H9 (cell line): Measurements from ENCODE around the gene PATE1. TPM values are rescaled to one million over a fixed set of nuclear protein-coding genes. Genes with fewer than 3 reads are reported as not detected.

Source experiments
- DNase-seq: peaks from one replicate; pipeline ENCODE4 v3.0.0-alpha.2; 2017
- H2AFZ ChIP-seq: one replicate; pipeline ENCODE4 v1.6.1; 2013; ENCODE audit warnings: mild to moderate bottlenecking, low read length, control low read depth, moderate library complexity
- H2AK5ac ChIP-seq: 2 replicates; pipeline ENCODE4 v1.6.1; 2013; ENCODE audit warnings: low read length, control low read depth, mixed read lengths; ENCODE audit not compliant: insufficient read length
- H2BK120ac ChIP-seq: one replicate; pipeline ENCODE4 v1.6.1; 2013; ENCODE audit warnings: low read depth, mild to moderate bottlenecking, low read length, control low read depth, inconsistent platforms; ENCODE audit not compliant: poor library complexity, severe bottlenecking
- H2BK12ac ChIP-seq: 2 replicates; pipeline ENCODE4 v1.6.1; 2013; ENCODE audit warnings: low read length, control low read depth, mixed read lengths, low read depth; ENCODE audit not compliant: insufficient read length
- H2BK15ac ChIP-seq: 2 replicates; pipeline ENCODE4 v1.6.1; 2013; ENCODE audit warnings: low read depth, low read length, control low read depth
- H2BK20ac ChIP-seq: one replicate; pipeline ENCODE4 v1.6.1; 2013; ENCODE audit warnings: low read depth, mild to moderate bottlenecking, low read length, control low read depth, inconsistent platforms; ENCODE audit not compliant: poor library complexity, severe bottlenecking
- H2BK5ac ChIP-seq: 2 replicates; pipeline ENCODE4 v1.6.1; 2013; ENCODE audit warnings: low read length, control low read depth, mixed read lengths; ENCODE audit not compliant: insufficient read length
- H3K14ac ChIP-seq: 2 replicates; pipeline ENCODE4 v1.6.1; 2013; ENCODE audit warnings: low read length, control low read depth; ENCODE audit not compliant: insufficient read depth
- H3K18ac ChIP-seq: 2 replicates; pipeline ENCODE4 v1.6.1; 2013; ENCODE audit warnings: low read depth, mild to moderate bottlenecking, mixed read lengths, low read length, control low read depth; ENCODE audit not compliant: insufficient read length
- H3K23ac ChIP-seq: 2 replicates; pipeline ENCODE4 v1.6.1; 2013; ENCODE audit warnings: low read length, control low read depth, mixed read lengths, low read depth; ENCODE audit not compliant: insufficient read length
- H3K23me2 ChIP-seq: 2 replicates; pipeline ENCODE4 v1.6.1; 2013; ENCODE audit warnings: low read depth, mild to moderate bottlenecking, mixed read lengths, low read length, control low read depth; ENCODE audit not compliant: insufficient read length, poor library complexity, severe bottlenecking
- H3K27ac ChIP-seq: 2 replicates; pipeline ENCODE4 v1.5.1; 2013; ENCODE audit warnings: low read length, control low read depth, mixed read lengths, low read depth; ENCODE audit not compliant: insufficient read length
- H3K27me3 ChIP-seq: 2 replicates; pipeline ENCODE4 v1.6.1; 2013; ENCODE audit warnings: low read length, control low read depth, inconsistent platforms; ENCODE audit not compliant: insufficient read depth
- H3K4ac ChIP-seq: 2 replicates; pipeline ENCODE4 v1.6.1; 2013; ENCODE audit warnings: low read depth, mild to moderate bottlenecking, control low read depth, inconsistent platforms, low read length, moderate library complexity
- H3K4me1 ChIP-seq: 2 replicates; pipeline ENCODE4 v1.6.1; 2013; ENCODE audit warnings: low read length, control low read depth, inconsistent platforms; ENCODE audit not compliant: insufficient read depth
- H3K4me2 ChIP-seq: 2 replicates; pipeline ENCODE4 v1.6.1; 2013; ENCODE audit warnings: low read length, control low read depth, mixed read lengths; ENCODE audit not compliant: insufficient read length, insufficient read depth
- H3K56ac ChIP-seq: 2 replicates; pipeline ENCODE4 v1.6.1; 2013; ENCODE audit warnings: low read depth, mild to moderate bottlenecking, mixed read lengths, low read length, control low read depth; ENCODE audit not compliant: insufficient read length
- H3K79me1 ChIP-seq: 2 replicates; pipeline ENCODE4 v1.6.1; 2013; ENCODE audit warnings: low read depth, mild to moderate bottlenecking, moderate library complexity, low read length, control low read depth, inconsistent platforms; ENCODE audit not compliant: insufficient read depth, poor library complexity, severe bottlenecking
- H3K79me2 ChIP-seq: 2 replicates; pipeline ENCODE4 v1.6.1; 2013; ENCODE audit warnings: low read length, control low read depth, inconsistent platforms; ENCODE audit not compliant: insufficient read depth
- H3K9ac ChIP-seq: 2 replicates; pipeline ENCODE4 v1.6.1; 2013; ENCODE audit warnings: low read length, control low read depth, mixed read lengths; ENCODE audit not compliant: insufficient read length; ENCODE audit errors: extremely low read depth
- H3K9me3 ChIP-seq: one replicate; pipeline ENCODE4 v1.6.1; 2013; ENCODE audit warnings: low read depth, low read length, inconsistent platforms; ENCODE audit not compliant: control insufficient read depth
- H3T11ph ChIP-seq: one replicate; pipeline ENCODE4 v1.6.1; 2013; ENCODE audit warnings: mild to moderate bottlenecking, low read length, control low read depth, inconsistent platforms
- H4K20me1 ChIP-seq: one replicate; pipeline ENCODE4 v1.6.1; 2013; ENCODE audit not compliant: control insufficient read depth, insufficient read length, insufficient read depth
- H4K5ac ChIP-seq: 2 replicates; pipeline ENCODE4 v1.6.1; 2013; ENCODE audit warnings: low read depth, mild to moderate bottlenecking, mixed read lengths, low read length, control low read depth; ENCODE audit not compliant: insufficient read length
- H4K8ac ChIP-seq: replicated peaks from 2 replicates; pipeline ENCODE4 v1.6.1; 2013; ENCODE audit warnings: low read length, control low read depth, mixed read lengths, low read depth; ENCODE audit not compliant: insufficient read length
- H4K91ac ChIP-seq: 2 replicates; pipeline ENCODE4 v1.6.1; 2013; ENCODE audit warnings: low read depth, mild to moderate bottlenecking, moderate library complexity, mixed read lengths, low read length, control low read depth; ENCODE audit not compliant: insufficient read length
- H3K27ac Mint-ChIP-seq, 3 experiments: 2 replicates in 2 of 3; 3 replicates in 1 of 3; pipeline ENCODE4 v1.8.0; 2020 to 2021; ENCODE audit warnings: mixed read lengths in 3 of 3, mild to moderate bottlenecking in 1 of 3, moderate library complexity in 1 of 3
- H3K27me3 Mint-ChIP-seq: 2 replicates; pipeline ENCODE4 v1.8.0; 2021; ENCODE audit warnings: low read depth, mild to moderate bottlenecking, moderate library complexity, mixed read lengths
- H3K36me3 Mint-ChIP-seq, 3 experiments: 2 replicates in 2 of 3; 3 replicates in 1 of 3; pipeline ENCODE4 v1.8.0; 2020 to 2021; ENCODE audit warnings: low read depth in 3 of 3, mixed read lengths in 3 of 3; ENCODE audit not compliant: insufficient read depth in 1 of 3
- H3K4me1 Mint-ChIP-seq, 2 experiments: 2 replicates each; pipeline ENCODE4 v1.8.0; 2020; ENCODE audit warnings: mixed read lengths in 2 of 2
- H3K4me3 Mint-ChIP-seq, 2 experiments: 2 replicates in 1 of 2; 3 replicates in 1 of 2; pipeline ENCODE4 v1.8.0; 2020 to 2021; ENCODE audit warnings: mild to moderate bottlenecking in 2 of 2, mixed read lengths in 2 of 2, moderate library complexity in 1 of 2
- H3K9me3 Mint-ChIP-seq, 2 experiments: 2 replicates in 1 of 2; 3 replicates in 1 of 2; pipeline ENCODE4 v1.8.0; 2020; ENCODE audit warnings: mild to moderate bottlenecking in 2 of 2, mixed read lengths in 2 of 2, moderate library complexity in 1 of 2
- CTCF ChIP-seq: fragments of 200-600 bp; sonication (generic); conservative IDR thresholded peaks from 3 replicates; pipeline ENCODE4 v1.8.0; 2021; ENCODE audit warnings: antibody characterized with exemption, mild to moderate bottlenecking
- whole genome bisulfite sequencing: extraction: QIAGEN DNeasy Blood & Tissue Kit; methylation state at CpG from one replicate; pipeline ENCODE4 v1.1.7; 2013; ENCODE audit warnings: missing lambda C conversion rate, low lambda C conversion rate, mixed read lengths; ENCODE audit not compliant: insufficient read length; ENCODE audit errors: extremely low coverage; 5-methylcytosine and 5-hydroxymethylcytosine counted together
- total RNA-seq: library from RNA; stranded (reverse); gene quantifications from 2 replicates; pipeline ENCODE4 v1.2.1, GENCODE V29; 2021

PATE1 gene
- total RNA-seq, 1 experiment from 2014 or later, result not detected

DNA sequence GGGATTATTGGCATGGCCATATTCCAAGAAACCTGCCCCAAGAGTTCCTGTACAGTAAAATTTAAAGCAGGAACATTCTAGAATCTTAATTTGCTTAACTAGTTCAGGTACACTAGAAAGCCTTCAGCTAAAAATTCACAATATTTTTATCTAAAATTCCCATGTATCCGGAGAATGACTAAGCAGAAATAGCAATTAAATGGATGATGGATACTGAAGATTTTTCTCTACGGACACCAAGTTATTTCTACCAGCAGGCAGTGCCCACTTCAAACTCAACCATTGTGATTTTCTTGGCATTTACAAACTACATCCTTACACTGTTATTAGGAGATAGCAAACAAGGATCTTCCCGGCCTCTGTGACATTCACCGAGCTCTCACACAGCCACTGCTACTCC lies 44.7 kb downstream of the PATE1 start:
- Mint-ChIP-seq H3K27ac (no peak overlapping the region), H3K36me3 (peaks cover 0 to 6% (median 0%) of the 10 kb centered on the region in 3 experiments; a peak in 1 of 7 replicates), H3K9me3 (peaks cover 14 to 16% of the 10 kb centered on the region in 2 experiments; a peak in 4 of 5 replicates), H3K27me3 (peaks cover 3% of the 10 kb centered on the region), H3K4me3 (no peak overlapping the region), H3K4me1 (no peaks in the 10 kb centered on the region)
- no peak overlapping the region for H3K23ac ChIP-seq
- H3K79me1 ChIP-seq, result no peaks in the 10 kb centered on the region
- H2BK12ac ChIP-seq, result no peak overlapping the region
- no peak overlapping the region for H3K4ac ChIP-seq
- no peaks in the 10 kb centered on the region for H3K79me2 ChIP-seq
- H2BK120ac ChIP-seq, result no peak overlapping the region
- H3K4me1 ChIP-seq, result no peaks in the 10 kb centered on the region
- no peak for DNase-seq
- H4K5ac ChIP-seq, result no peak overlapping the region
- no peak overlapping the region for H3K27ac ChIP-seq
- H2AFZ ChIP-seq, result no peak overlapping the region
- no peaks in the 10 kb centered on the region for H4K20me1 ChIP-seq
- H2BK20ac ChIP-seq, result no peak overlapping the region
- no peaks in the 10 kb centered on the region for H3K9me3 ChIP-seq
- no peak overlapping the region for H3K4me2 ChIP-seq
- H2BK5ac ChIP-seq, result no peak overlapping the region
- H3K27me3 ChIP-seq, result no peaks in the 10 kb centered on the region; the same call in 1 of the 2 replicates
- no peak overlapping the region for H3K9ac ChIP-seq
- no peak overlapping the region for H3K56ac ChIP-seq
- H2BK15ac ChIP-seq, result no peak overlapping the region
- H3K23me2 ChIP-seq, result no peaks in the 10 kb centered on the region
- no peak overlapping the region for H4K8ac ChIP-seq
- no peak overlapping the region for H4K91ac ChIP-seq
- no CpG with 5 or more reads among the region's 4 CpGs for WGBS
- H3K18ac ChIP-seq, result no peak overlapping the region
- no peak overlapping the region for H3T11ph ChIP-seq
- no peak overlapping the region for H2AK5ac ChIP-seq
- no peak overlapping the region for H3K14ac ChIP-seq
- TF ChIP-seq CTCF, result no peak
